Measurements from ENCODE around the gene KIF5A.

Gene KIF5A

DNA sequence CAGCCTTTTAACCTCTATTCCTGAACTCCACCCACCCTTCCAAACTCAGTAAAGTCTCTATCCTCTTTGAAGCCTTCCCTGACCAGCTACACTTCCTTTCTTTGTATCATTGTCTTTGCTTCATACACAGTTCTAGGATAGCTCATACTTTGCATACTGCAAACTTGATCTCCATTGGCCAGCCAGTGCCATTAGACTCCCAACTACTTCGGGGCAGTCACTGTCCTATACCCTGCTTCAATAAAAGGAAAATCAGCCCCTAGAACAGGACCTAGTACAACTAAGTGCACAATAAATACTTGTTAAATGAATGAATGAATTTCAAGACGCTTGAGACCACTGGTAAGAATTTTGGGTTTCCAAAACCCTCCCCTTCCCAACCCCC lies 40.6 kb downstream of the KIF5A start:
- no peak for ATAC-seq
- H3K36me3 Mint-ChIP-seq: peaks cover 3% of the 10 kb centered on the region
- H3K4me1 Mint-ChIP-seq: peaks cover 24% of the 10 kb centered on the region
- H3K27me3 Mint-ChIP-seq: no peaks in the 10 kb centered on the region
- H3K9me3 Mint-ChIP-seq: no peaks in the 10 kb centered on the region
- H3K4me3 Mint-ChIP-seq: peak overlapping the region; percentile 90
- H3K27ac Mint-ChIP-seq: peak overlapping the region; percentile 81

DNA sequence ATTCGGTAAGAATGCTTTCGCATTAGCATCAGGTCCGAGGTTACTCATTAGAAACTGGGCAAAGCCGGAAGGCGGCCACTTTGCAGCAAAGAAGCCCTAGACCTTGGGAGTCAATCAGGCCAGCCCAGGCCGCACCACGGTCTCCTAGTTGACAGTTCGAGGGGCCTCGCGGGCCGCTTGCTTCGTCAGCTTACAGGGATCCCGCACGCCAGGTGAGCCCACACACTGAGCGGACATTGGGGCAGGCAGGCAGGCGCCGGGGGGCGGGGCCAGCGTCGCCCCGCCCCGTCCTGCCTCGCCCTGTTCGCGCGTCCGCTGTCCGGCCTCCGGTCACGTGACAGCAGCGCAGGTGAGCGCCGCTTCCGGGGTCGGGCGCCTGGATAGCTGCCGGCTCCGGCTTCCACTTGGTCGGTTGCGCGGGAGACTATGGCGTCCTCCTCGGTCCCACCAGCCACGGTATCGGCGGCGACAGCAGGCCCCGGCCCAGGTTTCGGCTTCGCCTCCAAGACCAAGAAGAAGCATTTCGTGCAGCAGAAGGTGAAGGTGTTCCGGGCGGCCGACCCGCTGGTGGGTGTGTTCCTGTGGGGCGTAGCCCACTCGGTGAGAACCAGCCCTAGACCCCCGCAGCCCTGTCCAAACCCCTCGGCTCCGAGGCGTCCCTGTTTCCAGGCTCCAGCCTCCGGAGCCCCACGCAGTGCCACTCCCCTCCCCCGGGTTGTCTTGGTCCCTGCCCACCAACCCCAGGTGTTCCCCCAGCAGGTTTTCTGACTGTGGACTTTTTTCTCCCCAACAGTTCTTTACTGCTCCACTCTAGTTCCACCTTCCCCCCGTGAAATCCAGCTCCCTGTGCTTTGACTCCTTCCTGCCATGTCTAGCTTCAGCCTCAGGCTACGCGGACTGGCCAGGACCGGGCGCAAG lies 41.3 kb downstream of the KIF5A start, which contains the start of gene PIP4K2C:
Gene PIP4K2C, plus strand, starts transcription at position 329 of the 918 bp plus-strand sequence. Its CDS starts 98 bp downstream, at position 427.
- Mint-ChIP-seq H3K4me3 (peak within 1 kb of the TSS; percentile 90), H3K4me1 (peaks cover 24% of the 10 kb centered on the region), H3K9me3 (no peaks in the 10 kb centered on the region), H3K36me3 (peaks cover 10% of the 10 kb centered on the region), H3K27me3 (no peaks in the 10 kb centered on the region), H3K27ac (peak within 1 kb of the TSS; percentile 81)
- peak; percentile 98 for ATAC-seq

DNA sequence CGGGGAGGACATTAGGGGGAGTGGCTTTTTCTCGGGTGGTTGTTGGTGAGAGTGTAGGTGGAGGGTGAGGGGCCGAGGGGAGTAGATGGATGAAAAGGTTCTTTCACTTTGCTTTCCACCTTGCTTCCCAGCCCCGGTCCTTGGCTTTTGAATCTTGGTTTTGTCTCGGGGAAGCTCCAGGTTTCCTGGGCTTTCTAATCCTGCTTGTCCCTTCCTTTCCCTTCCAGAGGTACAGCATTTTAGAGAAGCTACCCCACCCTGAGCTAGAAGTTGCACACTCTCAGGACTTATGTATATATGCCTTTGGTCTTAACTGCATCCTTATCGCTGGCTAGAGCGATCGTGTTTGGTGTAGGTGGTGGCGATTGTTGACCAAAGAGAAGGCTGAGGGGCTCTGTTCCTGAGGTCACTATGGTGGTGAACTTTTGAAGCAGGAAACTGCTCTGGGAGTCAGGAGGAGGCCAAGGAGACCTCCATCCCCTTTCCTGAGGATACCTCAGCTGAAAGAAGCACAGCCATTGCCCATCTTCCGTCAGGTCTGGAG lies 42.0 kb downstream of the KIF5A start:
- Mint-ChIP-seq H3K9me3 (no peaks in the 10 kb centered on the region), H3K27ac (peak overlapping the region; percentile 81), H3K4me1 (peaks cover 24% of the 10 kb centered on the region), H3K36me3 (peaks cover 14% of the 10 kb centered on the region), H3K27me3 (no peaks in the 10 kb centered on the region), H3K4me3 (peak overlapping the region; percentile 90)
- ATAC-seq: no peak

DNA sequence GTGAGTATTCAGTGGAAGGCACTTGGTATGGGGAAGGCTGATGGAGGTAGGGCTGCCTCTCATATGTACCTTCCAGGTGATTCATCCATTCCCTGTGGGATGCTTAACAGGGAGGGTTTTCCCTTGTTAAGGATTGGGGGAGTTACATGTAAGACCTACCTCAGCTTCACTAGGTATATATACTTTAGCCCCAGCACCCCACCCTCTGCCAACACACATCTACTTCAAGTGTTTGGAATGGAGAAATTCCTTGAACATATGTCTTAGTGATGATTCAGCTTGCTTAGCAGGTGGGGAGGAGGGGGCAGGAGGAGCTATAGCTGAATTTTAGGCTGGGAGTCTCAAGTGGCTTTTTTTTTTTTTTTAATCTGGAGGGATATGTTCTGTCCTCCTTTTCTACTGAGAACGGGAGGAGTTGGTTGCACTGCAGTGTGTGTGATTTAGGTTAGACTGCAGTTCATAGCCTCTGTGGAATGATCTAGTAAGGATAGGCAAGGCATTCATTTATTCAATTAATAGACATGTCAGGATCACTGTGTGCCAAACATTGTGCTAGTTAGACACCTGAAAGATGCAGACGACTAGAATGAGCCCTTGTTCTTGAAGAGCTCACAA lies 42.8 kb downstream of the KIF5A start:
- Mint-ChIP-seq H3K27ac (no peak overlapping the region), H3K4me1 (peaks cover 24% of the 10 kb centered on the region), H3K9me3 (no peaks in the 10 kb centered on the region), H3K27me3 (no peaks in the 10 kb centered on the region), H3K4me3 (peak overlapping the region; percentile 90), H3K36me3 (peaks cover 22% of the 10 kb centered on the region)
- no peak for ATAC-seq

DNA sequence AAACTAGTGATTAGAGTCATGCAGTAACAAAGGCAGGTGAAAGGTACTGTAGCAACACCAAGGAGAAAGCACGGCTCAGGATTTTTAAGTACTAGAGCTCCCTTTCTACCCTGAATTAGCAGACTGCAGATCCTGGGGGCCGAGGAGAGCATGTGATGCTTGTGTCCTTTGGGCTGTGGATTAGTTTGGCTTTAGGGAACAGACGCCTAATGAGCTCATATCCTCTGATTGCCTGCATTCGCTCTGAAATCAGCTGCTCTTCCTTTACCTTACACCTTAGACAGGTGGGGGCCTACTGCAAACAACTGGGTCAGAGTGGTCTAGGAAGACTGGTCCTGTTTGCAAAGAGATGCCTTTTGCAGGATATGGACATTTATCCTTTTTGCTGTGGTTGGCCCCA lies 43.3 kb downstream of the KIF5A start:
- H3K27me3 Mint-ChIP-seq: no peaks in the 10 kb centered on the region
- H3K27ac Mint-ChIP-seq: no peak overlapping the region
- ATAC-seq: no peak
- no peak overlapping the region for H3K4me3 Mint-ChIP-seq
- H3K4me1 Mint-ChIP-seq: peaks cover 24% of the 10 kb centered on the region
- H3K36me3 Mint-ChIP-seq: peaks cover 26% of the 10 kb centered on the region
- no peaks in the 10 kb centered on the region for H3K9me3 Mint-ChIP-seq

DNA sequence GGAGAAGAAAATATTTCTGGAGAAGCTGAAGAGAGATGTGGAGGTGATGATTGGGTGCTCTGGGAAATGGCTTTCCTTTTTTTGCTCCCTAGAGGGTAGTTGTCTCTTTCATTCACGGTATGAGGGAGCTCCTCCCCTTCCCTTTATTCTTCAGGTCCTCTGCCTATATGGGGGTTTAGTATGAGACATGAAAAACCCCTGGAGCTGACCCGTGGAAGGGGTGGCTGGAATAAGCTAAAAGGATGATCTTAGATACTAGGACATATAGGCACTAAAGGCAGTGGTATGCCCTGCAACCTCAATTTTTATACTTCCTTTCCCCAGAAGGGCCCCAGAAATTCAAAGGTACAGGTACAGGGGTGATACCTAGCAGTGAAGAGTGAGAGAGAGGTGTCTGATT lies 50.6 kb downstream of the KIF5A start:
- Mint-ChIP-seq H3K4me3 (no peak overlapping the region), H3K36me3 (peaks cover 66% of the 10 kb centered on the region), H3K27ac (no peak overlapping the region), H3K27me3 (peaks cover 3% of the 10 kb centered on the region), H3K4me1 (peaks cover 12% of the 10 kb centered on the region), H3K9me3 (no peaks in the 10 kb centered on the region)
- ATAC-seq: no peak

DNA sequence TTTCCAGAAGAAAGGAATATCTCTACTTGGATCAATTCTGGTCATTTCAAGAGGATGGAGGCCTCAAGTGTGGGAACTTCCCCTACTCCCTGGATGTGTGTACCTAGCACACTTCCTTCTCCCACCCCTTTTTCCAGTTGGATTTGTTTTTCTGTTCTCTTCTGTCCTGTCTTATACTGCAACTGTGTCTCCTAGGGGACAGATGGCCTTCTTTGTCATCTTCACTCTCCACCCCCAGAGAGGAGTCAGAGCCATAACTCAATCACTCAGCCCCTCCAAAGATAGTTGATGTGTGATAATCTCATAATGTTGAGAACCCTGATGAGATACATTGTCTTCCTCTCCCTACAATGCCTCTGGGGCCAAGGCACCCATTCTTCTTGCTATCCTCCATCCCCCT lies 52.7 kb downstream of the KIF5A start:
- H3K4me3 Mint-ChIP-seq: no peak overlapping the region
- H3K9me3 Mint-ChIP-seq: no peaks in the 10 kb centered on the region
- peaks cover 18% of the 10 kb centered on the region for H3K27me3 Mint-ChIP-seq
- H3K36me3 Mint-ChIP-seq: peaks cover 48% of the 10 kb centered on the region
- H3K27ac Mint-ChIP-seq: no peak overlapping the region
- no peak for ATAC-seq
- peaks cover 12% of the 10 kb centered on the region for H3K4me1 Mint-ChIP-seq

DNA sequence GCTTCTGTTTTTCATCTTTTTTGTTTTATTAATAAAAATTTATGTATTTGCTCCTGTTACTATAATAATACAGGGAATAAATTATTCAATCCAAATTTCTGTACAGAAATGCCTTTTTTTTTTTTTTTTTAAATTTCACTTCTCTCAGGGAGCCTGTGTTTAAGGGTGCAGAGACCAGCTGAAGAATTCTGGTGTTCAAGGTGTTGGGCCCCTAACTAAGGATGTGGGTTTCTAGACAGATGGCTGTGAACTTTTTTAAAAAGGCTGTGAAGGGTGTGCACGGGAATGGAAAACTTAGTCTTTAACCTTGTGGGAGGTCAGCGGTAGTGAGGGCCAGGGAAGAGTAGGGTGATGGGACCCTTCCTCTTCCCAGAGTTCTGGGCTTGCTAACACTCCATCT lies 53.5 kb downstream of the KIF5A start:
- Mint-ChIP-seq H3K27me3 (peaks cover 20% of the 10 kb centered on the region), H3K4me1 (peaks cover 12% of the 10 kb centered on the region), H3K9me3 (no peaks in the 10 kb centered on the region), H3K27ac (no peak overlapping the region), H3K36me3 (peaks cover 43% of the 10 kb centered on the region), H3K4me3 (no peak overlapping the region)
- no peak for ATAC-seq

DNA sequence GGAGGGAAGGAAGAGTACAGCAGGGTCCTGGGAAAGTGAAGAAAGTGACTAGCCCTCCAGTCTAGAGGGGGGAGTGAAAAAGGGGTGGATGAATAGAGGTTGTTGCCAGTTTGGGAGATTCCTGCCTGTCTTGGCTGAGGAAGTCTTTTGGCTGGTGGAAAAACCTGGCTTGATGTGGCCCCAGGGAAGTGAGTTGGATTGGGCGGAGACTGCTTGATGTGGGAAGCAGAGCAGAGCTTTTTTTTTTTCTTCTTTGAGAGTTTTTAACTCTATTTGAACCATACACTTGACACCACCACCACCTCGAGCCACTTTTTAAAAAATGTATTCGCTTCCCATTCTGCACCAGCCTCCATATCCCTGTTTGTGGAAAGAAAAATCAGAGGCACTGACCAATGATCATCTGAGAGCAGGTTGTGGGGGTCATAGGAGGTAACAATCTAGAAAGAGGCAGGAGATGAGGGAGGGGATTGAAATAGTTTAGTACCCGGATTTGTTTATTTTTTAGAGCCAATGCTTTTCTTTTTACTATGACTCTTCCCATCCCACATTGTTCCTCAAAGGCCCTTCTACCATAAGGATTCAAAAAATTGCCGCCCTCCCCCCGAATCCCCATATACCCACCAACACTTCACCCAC lies 54.1 kb downstream of the KIF5A start:
- H3K27me3 Mint-ChIP-seq: peaks cover 26% of the 10 kb centered on the region
- peaks cover 40% of the 10 kb centered on the region for H3K36me3 Mint-ChIP-seq
- peaks cover 12% of the 10 kb centered on the region for H3K4me1 Mint-ChIP-seq
- H3K9me3 Mint-ChIP-seq: no peaks in the 10 kb centered on the region
- ATAC-seq: no peak
- H3K27ac Mint-ChIP-seq: peak overlapping the region; percentile 64
- H3K4me3 Mint-ChIP-seq: peak overlapping the region; percentile 79

DNA sequence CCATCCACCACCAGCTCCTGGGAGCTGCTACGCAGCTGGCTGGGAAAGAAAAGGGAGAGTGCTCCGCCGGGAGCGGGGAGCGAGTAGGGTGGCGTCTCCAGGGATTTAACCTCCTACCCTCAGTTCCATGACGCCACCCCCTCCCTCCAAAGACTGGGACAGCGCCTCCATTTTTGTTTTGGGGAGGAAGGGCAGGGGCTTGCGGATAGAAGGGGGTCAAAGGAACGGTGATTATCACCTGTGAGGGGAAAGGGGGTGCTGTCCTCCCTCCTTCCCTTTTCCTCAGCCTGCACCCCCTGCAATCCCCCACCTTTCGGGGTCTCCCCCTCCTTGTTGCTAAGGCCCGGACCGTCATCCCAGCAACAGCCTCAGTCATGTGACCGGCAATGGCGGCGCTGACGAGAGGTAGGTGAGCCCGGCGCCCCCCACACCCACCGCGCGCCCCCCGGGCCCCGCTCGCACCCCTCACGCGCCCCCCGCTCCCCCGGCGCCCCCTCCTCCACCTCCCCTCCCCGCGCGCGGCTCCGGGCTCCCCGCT lies 54.7 kb downstream of the KIF5A start, which contains the start of gene DTX3:
Gene DTX3, plus strand, starts transcription at position 371 of the 538 bp plus-strand sequence. CDS start 1,694 bp downstream, outside the sequence.
- Mint-ChIP-seq H3K27me3 (peaks cover 31% of the 10 kb centered on the region), H3K9me3 (no peaks in the 10 kb centered on the region), H3K4me1 (peaks cover 12% of the 10 kb centered on the region), H3K4me3 (peak within 1 kb of the TSS; percentile 79), H3K27ac (peak within 1 kb of the TSS; percentile 64), H3K36me3 (peaks cover 34% of the 10 kb centered on the region)
- ATAC-seq: peak; percentile 29

DNA sequence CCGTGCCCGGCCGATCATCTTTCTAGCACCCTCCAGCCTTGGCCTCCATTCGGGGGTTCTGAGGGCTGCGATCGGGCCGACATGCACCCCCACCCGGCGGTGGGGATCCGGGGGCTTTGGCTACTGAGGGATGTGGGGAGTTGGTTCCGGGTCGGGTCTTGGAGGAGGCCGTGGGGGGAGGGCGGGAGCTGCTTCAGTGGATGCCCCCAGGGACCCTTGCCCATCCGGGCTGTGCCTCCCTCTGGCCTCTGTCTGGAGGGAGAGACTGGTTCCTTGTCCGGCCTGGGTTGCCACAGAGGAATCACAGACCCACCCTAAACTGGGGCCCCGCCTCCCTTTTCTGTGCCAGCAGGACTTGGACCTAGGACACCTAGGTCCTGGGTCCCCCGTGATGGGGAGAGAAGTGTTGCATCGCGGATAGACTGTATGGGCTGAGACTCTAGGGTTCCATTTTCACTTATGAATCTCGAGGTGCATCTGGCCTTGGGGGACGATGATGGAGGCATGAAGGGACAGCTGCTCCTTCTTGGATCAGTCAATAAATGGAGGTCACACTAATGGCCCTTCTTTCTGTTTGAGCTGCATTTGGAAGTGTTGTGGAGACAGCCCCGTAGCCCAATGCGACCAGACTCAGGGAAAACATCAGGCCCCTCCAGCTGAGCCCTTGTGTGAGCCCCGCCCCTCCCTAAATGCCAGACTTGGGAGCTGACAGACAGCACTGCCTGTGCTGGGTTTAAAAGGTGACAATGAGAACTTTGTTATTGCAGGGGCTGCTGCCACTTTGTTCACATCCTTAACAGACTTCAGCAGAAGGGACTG lies 55.4 kb downstream of the KIF5A start:
- ATAC-seq: peak; percentile 51
- Mint-ChIP-seq H3K9me3 (no peaks in the 10 kb centered on the region), H3K4me1 (peaks cover 14% of the 10 kb centered on the region), H3K27me3 (peaks cover 38% of the 10 kb centered on the region), H3K36me3 (peaks cover 27% of the 10 kb centered on the region), H3K27ac (peak overlapping the region; percentile 64), H3K4me3 (peak overlapping the region; percentile 79)

DNA sequence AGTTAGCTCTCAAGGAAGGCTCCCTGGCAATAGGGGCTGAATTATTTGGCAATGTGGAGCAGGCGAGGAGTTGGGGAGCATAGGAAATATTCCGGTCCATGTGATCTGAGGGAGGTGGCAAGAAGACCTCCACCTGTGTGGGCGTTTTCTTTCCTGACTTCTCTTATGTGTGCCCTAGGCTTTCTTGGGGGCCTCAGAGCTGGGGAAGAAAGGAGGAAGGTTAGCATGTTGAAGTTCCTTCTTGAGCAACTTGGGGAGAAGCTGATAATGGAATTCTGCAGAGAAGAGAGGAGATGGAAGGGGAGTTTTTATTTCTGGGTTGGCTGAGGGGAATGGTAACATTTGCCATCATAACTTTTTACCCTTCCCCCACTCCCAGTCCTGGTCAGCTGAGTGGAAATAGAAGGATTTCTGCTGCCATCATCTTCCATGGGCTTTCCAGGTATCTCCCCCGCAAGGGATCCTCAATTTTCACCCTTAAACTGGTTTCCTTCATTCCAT lies 56.0 kb downstream of the KIF5A start:
- peaks cover 45% of the 10 kb centered on the region for H3K27me3 Mint-ChIP-seq
- no peak overlapping the region for H3K27ac Mint-ChIP-seq
- peaks cover 20% of the 10 kb centered on the region for H3K4me1 Mint-ChIP-seq

DNA sequence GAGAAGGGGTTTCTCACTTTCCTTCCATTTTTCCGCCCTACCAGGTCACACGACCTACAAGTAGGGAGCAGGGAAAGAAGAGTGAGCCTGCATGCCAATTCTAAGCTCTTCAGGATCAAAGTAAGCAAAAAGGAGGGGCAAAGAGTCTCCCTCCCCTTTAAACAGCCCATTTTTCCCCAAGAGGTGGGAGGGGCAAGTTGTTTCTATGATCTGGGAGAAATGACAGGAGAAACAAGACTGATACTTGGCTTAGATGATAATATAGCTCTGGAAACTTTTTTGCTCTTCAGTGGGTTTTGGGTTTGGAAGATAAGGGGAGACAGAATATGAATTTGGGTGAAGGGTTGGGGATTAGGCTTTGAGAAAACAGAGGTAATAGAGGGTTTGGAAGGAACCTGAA lies 56.6 kb downstream of the KIF5A start:
- Mint-ChIP-seq H3K27ac (no peak overlapping the region), H3K4me3 (no peak overlapping the region), H3K4me1 (peaks cover 24% of the 10 kb centered on the region), H3K27me3 (peaks cover 50% of the 10 kb centered on the region), H3K9me3 (no peaks in the 10 kb centered on the region), H3K36me3 (peaks cover 15% of the 10 kb centered on the region)
- ATAC-seq: no peak

More for the DNA sequence above, 56.0 kb downstream of the KIF5A start:
- no peaks in the 10 kb centered on the region for H3K9me3 Mint-ChIP-seq
- peaks cover 20% of the 10 kb centered on the region for H3K36me3 Mint-ChIP-seq
- H3K4me3 Mint-ChIP-seq: no peak overlapping the region
- ATAC-seq: no peak

DNA sequence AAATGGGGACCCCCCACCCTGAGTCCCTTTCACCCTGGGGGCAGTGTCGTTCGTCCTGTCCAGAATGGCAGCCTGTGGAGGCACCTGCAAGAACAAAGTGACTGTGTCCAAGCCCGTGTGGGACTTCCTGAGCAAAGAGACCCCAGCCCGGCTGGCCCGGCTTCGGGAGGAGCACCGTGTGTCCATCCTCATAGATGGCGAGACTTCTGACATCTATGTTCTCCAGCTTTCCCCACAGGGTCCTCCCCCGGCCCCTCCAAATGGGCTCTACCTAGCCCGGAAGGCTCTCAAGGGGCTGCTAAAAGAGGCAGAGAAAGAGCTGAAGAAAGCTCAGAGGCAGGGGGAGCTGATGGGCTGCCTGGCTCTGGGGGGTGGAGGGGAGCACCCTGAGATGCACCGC lies 57.0 kb downstream of the KIF5A start:
- H3K36me3 Mint-ChIP-seq: peaks cover 11% of the 10 kb centered on the region
- ATAC-seq: no peak
- H3K4me3 Mint-ChIP-seq: no peak overlapping the region
- peaks cover 24% of the 10 kb centered on the region for H3K4me1 Mint-ChIP-seq
- H3K27ac Mint-ChIP-seq: no peak overlapping the region
- peaks cover 51% of the 10 kb centered on the region for H3K27me3 Mint-ChIP-seq
- H3K9me3 Mint-ChIP-seq: no peaks in the 10 kb centered on the region

Data from stimulated activated memory B cell treated with anti-CD40 and anti-IgM and Interleukin-4, amounts not matched to agents 10 μg/mL and 1 μg/mL and 100 μg/mL, for 72 hours (primary cell).